ENCODE data around the gene IMPG2.

The IMPG2 gene

DNA sequence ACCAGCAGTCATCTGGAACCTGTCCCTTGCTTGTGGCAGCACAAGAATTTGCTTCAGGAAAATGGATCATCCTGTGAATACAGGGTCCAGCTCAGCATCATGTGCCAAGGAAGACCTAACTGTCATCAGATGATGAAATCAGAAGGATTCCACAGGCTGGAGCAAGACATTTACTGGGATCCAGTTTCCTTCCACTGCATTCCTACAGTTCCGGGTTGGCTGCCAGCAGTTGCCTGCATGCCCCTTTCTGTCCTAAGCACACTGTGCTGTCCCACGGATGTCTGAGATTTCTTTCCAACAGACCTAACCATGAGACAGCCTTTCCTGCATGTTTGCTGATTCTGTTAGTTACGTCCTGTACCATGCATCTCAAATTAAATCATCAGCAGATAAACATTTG is 140.7 kb downstream of the IMPG2 start:
- DNase-seq: no peak

DNA sequence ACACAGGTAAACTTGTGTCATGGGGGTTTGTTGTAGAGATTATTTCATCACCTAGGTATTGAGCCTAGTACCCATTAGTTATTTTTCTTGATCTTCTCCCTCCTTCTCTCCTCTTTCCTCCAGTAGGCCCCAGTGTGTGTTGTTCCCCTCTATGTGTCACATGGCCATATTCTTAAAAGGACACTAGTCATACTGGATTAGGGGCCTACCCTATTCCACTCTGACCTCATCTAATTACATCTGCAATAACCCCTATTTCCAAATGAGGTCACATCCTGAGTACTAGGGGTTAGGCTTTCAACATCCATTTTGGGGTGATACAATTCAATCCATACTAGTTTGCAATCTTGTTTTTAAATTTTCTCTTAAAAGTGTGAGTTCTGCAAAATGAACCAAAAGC is 142.8 kb downstream of the IMPG2 start:
- DNase-seq: no peak

All from activated CD4-positive, CD25-positive, alpha-beta regulatory T cell treated with anti-CD3 and anti-CD28 coated beads, Interleukin-2, amount 50 U/mL, for 72 hours (primary cell).